ENCODE results near the gene UNC13A. TPM values are rescaled to one million over a fixed set of nuclear protein-coding genes. Genes with fewer than 3 reads are reported as not detected.

The UNC13A gene
- total RNA-seq, 1 donor from 2014 or later = 2.1 TPM

DNA sequence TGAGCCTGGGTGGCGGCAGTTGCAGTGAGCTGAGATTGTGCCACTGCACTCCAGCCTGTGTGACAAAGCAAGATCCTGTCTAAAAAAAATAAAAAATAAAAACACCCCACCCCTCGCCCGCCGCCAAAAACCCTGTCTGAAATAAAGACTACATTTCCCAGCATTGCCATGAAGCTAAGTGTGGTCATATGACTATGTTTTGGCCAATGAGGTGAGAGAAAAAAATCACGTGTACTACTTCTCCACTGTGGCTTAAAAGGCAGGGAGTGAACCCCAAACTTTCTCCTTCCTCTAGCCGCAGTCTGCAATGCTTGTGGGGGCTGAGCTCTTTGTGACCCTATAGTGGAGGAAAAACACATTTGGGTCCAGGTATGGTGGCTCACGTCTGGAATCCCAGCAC is 77.8 kb downstream of the UNC13A start:
- Mint-ChIP-seq H3K9me3 (ENCODE audit: low read depth) (no peaks in the 10 kb centered on the region), H3K27me3 (ENCODE audit: low read depth) (no peaks in the 10 kb centered on the region), H3K36me3 (ENCODE audit: low read depth) (no peaks in the 10 kb centered on the region), H3K4me3 (ENCODE audit: unreplicated experiment) (no peak overlapping the region), H3K27ac (ENCODE audit: unreplicated experiment) (no peak overlapping the region), H3K4me1 (ENCODE audit: low read depth) (peaks cover 7% of the 10 kb centered on the region)
- TF ChIP-seq, protein P1, sequence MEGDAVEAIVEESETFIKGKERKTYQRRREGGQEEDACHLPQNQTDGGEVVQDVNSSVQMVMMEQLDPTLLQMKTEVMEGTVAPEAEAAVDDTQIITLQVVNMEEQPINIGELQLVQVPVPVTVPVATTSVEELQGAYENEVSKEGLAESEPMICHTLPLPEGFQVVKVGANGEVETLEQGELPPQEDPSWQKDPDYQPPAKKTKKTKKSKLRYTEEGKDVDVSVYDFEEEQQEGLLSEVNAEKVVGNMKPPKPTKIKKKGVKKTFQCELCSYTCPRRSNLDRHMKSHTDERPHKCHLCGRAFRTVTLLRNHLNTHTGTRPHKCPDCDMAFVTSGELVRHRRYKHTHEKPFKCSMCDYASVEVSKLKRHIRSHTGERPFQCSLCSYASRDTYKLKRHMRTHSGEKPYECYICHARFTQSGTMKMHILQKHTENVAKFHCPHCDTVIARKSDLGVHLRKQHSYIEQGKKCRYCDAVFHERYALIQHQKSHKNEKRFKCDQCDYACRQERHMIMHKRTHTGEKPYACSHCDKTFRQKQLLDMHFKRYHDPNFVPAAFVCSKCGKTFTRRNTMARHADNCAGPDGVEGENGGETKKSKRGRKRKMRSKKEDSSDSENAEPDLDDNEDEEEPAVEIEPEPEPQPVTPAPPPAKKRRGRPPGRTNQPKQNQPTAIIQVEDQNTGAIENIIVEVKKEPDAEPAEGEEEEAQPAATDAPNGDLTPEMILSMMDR (IDR thresholded peaks at IDR 0.05) = no peak
- DNase-seq (ENCODE audit: low spot score) = no peak

DNA sequence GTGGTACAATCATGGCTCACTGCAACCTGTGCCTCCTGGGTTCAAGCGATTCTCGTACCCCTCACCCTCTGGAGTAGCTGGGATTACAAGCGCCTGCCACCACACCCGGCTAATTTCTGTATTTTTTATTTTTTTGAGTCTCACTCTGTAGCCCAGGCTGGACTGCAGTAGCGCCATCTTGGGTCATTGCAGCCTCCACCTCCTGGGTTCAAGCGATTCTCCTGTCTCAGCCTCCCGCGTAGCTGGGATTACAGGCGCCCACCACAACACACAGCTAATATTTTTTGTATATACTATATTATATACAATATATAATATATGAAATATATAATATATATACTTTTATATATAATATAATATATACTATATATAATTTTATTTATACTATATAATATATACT is 80.2 kb downstream of the UNC13A start:
- H3K4me3 Mint-ChIP-seq (ENCODE audit: unreplicated experiment) = no peak overlapping the region
- no peak overlapping the region for H3K27ac Mint-ChIP-seq (ENCODE audit: unreplicated experiment)
- peaks cover 6% of the 10 kb centered on the region for H3K27me3 Mint-ChIP-seq (ENCODE audit: low read depth)
- no peaks in the 10 kb centered on the region for H3K36me3 Mint-ChIP-seq (ENCODE audit: low read depth)
- H3K9me3 Mint-ChIP-seq (ENCODE audit: low read depth) = no peaks in the 10 kb centered on the region
- H3K4me1 Mint-ChIP-seq (ENCODE audit: low read depth) = peaks cover 7% of the 10 kb centered on the region
- TF ChIP-seq, protein P1 (IDR thresholded peaks at IDR 0.05) = no peak
- DNase-seq (ENCODE audit: low spot score) = no peak

DNA sequence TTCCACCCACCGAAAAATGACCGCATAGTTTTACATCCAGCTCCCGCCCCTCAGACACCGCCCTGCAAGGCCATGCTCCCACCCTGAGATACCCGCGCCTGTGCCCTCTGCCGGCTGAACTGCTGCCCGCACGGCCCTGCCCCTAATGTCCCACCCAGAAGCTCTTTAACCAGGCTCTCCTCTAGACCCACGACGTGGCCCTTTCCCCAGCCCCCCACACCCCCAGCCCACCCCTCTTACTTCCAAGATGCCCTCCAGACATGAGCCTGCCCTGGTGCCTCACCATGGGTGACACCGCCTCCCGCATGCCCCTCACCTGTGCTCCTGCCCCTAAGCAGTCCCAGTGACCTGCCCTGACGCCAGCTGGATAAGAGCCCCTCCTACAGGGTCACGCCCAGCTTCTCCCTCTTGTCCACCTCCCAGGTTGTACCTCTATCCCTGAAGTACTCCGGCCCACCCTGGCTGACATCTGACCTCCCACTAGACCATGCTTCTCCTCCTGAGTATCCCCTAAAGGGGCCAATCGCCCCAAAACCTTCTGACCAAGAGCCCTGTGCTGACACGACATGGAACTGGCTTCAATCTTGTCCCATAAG is 81.5 kb downstream of the UNC13A start:
- TF ChIP-seq, protein P1 (IDR thresholded peaks at IDR 0.05) = no peak
- Mint-ChIP-seq H3K4me1 (ENCODE audit: low read depth) (peaks cover 7% of the 10 kb centered on the region), H3K9me3 (ENCODE audit: low read depth) (no peaks in the 10 kb centered on the region), H3K36me3 (ENCODE audit: low read depth) (no peaks in the 10 kb centered on the region), H3K4me3 (ENCODE audit: unreplicated experiment) (peak overlapping the region; percentile 76), H3K27ac (ENCODE audit: unreplicated experiment) (peak overlapping the region; percentile 85), H3K27me3 (ENCODE audit: low read depth) (peaks cover 16% of the 10 kb centered on the region)
- no peak for DNase-seq (ENCODE audit: low spot score)

DNA sequence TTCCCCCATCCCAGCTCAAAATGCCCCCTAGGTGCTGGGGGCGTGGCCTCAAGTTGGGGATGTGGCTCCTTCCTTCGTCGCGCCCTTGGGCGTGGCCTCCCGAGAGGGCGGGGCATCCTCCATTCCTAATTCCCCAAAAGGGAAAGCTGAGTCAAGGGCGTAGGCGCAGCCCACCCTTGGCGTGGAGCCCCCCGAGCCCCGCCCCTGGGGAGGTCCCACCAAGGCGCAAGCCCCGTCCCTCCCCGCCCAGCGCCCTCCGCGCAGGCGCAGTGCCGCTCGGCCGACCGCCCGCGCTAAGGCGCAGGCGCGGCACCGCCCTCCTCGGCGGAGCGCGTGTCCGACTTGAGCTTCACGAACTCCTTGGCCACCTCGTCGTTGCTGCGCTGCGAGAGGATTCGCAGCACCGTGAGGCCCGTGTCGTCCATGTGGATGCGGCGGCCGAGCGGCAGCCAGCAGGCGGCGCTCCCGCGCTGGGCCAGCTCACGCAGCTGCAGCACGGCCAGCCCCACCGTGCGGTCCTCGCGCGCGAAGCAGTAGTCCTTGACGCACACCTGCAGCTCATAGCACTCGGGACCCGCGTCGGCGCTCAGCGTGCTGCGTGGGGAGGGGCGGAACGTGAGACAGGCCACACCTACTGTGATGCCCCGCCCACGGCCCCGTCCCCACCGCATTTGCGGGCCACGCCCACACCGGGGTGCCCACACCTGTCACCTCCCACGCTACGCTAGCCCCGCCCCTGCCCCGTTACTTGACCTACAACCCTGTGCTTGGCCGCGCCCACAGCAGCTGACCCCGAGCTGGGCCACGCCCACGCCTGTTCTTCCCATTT is 82.2 kb downstream of the UNC13A start:
- DNase-seq (ENCODE audit: low spot score) = no peak
- Mint-ChIP-seq H3K27me3 (ENCODE audit: low read depth) (peaks cover 23% of the 10 kb centered on the region), H3K4me1 (ENCODE audit: low read depth) (peaks cover 7% of the 10 kb centered on the region), H3K9me3 (ENCODE audit: low read depth) (no peaks in the 10 kb centered on the region), H3K4me3 (ENCODE audit: unreplicated experiment) (peak overlapping the region; percentile 76), H3K27ac (ENCODE audit: unreplicated experiment) (peak overlapping the region; percentile 85), H3K36me3 (ENCODE audit: low read depth) (no peaks in the 10 kb centered on the region)
- TF ChIP-seq, protein P1 (IDR thresholded peaks at IDR 0.05) = peak; percentile 90

DNA sequence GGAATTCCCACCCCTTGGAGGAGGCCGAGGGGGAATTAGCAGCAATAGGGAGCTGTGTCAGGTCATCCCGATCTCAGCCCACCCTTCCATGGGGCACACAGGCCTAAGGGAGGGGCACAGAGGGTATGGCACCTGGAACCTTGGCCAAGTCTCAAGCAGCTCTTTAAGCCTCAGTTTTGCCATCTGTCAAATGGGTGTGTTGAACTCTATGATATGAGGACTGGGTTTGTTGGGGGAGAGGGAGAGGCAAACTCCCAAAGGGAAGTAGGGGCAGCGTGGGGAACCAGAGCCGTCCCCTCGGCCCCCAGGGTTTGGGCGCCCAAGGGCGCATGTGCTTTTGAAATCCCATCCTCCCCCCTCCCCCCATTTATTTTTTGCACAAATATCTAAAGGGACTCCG is 83.0 kb downstream of the UNC13A start:
- Mint-ChIP-seq H3K27ac (ENCODE audit: unreplicated experiment) (no peak overlapping the region), H3K4me1 (ENCODE audit: low read depth) (peaks cover 7% of the 10 kb centered on the region), H3K4me3 (ENCODE audit: unreplicated experiment) (no peak overlapping the region), H3K36me3 (ENCODE audit: low read depth) (no peaks in the 10 kb centered on the region), H3K27me3 (ENCODE audit: low read depth) (peaks cover 24% of the 10 kb centered on the region), H3K9me3 (ENCODE audit: low read depth) (no peaks in the 10 kb centered on the region)
- DNase-seq (ENCODE audit: low spot score) = no peak
- TF ChIP-seq, protein P1 (IDR thresholded peaks at IDR 0.05) = no peak
